ENCODE measurements around the gene SHROOM3. TPM values are rescaled to one million over a fixed set of nuclear protein-coding genes. Genes with fewer than 3 reads are reported as not detected.

SHROOM3 gene
- total and polyA plus RNA-seq, 2 donors (not counting 3 experiments of a cell fraction or from before 2014, with no cell fraction given), result 2.7 to 6.7 TPM

DNA sequence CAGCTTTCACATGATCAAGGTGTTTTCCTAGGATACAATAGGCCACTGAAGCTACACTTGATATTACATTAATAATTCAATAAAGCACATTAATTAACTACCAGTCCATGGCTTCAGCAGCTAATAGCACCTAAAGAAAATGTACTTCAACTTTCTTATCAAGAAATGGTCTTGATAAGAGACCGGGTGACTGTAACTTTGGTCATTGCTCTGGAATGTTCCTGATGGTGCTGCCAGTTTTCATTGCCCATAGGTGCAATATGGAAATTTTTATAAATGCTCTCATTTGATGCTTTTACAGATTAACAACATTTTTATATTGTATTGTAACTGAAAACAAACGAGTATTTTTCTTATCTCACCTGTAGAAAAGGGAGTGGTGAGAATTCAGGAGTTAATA lies 165.4 kb downstream of the SHROOM3 start:
- Histone ChIP-seq H3K79me2 (ENCODE audit: control insufficient read depth, insufficient read depth, low read length) (no peaks in the 10 kb centered on the region), H3K9me3 (replicated peaks; ENCODE audit: control insufficient read depth, insufficient read depth, low read length) (no peaks in the 10 kb centered on the region), H3K4me3 (replicated peaks in 1 of 3; ENCODE audit: insufficient read depth in 1 of 3, low read depth in 1 of 3, low read length in 3 of 3) (no peak overlapping the region), H3K27ac (ENCODE audit: insufficient read depth, low read depth, low read length) (no peak overlapping the region), H3K4me2 (ENCODE audit: insufficient read depth, low read length) (no peak overlapping the region), H3K27me3 (ENCODE audit: control insufficient read depth in 2 of 2, insufficient read depth in 2 of 2, low read length in 2 of 2) (no peaks in the 10 kb centered on the region), H2AFZ (ENCODE audit: low read depth, low read length) (no peak overlapping the region), H3K9me1 (replicated peaks; ENCODE audit: control insufficient read depth, extremely low read depth, insufficient read depth, low read length) (no peaks in the 10 kb centered on the region), H3K4me1 (ENCODE audit: control insufficient read depth, extremely low read depth, insufficient read depth, low read length) (no peaks in the 10 kb centered on the region), H3K36me3 (ENCODE audit: control insufficient read depth in 2 of 2, extremely low read depth in 1 of 2, insufficient read depth in 2 of 2, low read length in 2 of 2) (no peaks in the 10 kb centered on the region), H3K9ac (replicated peaks; ENCODE audit: extremely low read depth, insufficient read depth, low read length) (no peak overlapping the region), H4K20me1 (replicated peaks; ENCODE audit: control insufficient read depth, extremely low read depth, insufficient read depth, low read length) (no peaks in the 10 kb centered on the region)
- ChIA-PET CTCF (no interaction called here), POLR2A (no interaction called here)
- dilution Hi-C loops (cut with MboI; ENCODE audit: extremely low pct_ligation_motif_present, low sequenced_read_pairs) (no loop called here), intact Hi-C loops (cut with micrococcal nuclease) (no loop called here)
- no TSS peak for BruUV-seq (replicated peaks)
- FAIRE-seq (no peak), DNase-seq (ENCODE audit: low read depth, low spot score) (peak; percentile 29)
- TF ChIP-seq FOS (IDR thresholded peaks at IDR 0.05; ENCODE audit: borderline replicate concordance, insufficient read depth, low read length) (peak; percentile 21), GATA2 (IDR thresholded peaks at IDR 0.05; ENCODE audit: insufficient read depth, insufficient read length, low read depth, low read length) (peak; percentile 66), POLR2A (IDR thresholded peaks at IDR 0.05; ENCODE audit: low read depth, low read length) (no peak)
- TF ChIP-seq, protein P1, sequence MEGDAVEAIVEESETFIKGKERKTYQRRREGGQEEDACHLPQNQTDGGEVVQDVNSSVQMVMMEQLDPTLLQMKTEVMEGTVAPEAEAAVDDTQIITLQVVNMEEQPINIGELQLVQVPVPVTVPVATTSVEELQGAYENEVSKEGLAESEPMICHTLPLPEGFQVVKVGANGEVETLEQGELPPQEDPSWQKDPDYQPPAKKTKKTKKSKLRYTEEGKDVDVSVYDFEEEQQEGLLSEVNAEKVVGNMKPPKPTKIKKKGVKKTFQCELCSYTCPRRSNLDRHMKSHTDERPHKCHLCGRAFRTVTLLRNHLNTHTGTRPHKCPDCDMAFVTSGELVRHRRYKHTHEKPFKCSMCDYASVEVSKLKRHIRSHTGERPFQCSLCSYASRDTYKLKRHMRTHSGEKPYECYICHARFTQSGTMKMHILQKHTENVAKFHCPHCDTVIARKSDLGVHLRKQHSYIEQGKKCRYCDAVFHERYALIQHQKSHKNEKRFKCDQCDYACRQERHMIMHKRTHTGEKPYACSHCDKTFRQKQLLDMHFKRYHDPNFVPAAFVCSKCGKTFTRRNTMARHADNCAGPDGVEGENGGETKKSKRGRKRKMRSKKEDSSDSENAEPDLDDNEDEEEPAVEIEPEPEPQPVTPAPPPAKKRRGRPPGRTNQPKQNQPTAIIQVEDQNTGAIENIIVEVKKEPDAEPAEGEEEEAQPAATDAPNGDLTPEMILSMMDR (IDR thresholded peaks at IDR 0.05; ENCODE audit: extremely low read depth in 1 of 2, insufficient read depth in 1 of 2, low read depth in 1 of 2, low read length in 2 of 2), result no peak
- TF ChIP-seq, protein P2, sequence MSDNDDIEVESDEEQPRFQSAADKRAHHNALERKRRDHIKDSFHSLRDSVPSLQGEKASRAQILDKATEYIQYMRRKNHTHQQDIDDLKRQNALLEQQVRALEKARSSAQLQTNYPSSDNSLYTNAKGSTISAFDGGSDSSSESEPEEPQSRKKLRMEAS (IDR thresholded peaks at IDR 0.05; ENCODE audit: insufficient read depth, insufficient read length), result no peak

DNA sequence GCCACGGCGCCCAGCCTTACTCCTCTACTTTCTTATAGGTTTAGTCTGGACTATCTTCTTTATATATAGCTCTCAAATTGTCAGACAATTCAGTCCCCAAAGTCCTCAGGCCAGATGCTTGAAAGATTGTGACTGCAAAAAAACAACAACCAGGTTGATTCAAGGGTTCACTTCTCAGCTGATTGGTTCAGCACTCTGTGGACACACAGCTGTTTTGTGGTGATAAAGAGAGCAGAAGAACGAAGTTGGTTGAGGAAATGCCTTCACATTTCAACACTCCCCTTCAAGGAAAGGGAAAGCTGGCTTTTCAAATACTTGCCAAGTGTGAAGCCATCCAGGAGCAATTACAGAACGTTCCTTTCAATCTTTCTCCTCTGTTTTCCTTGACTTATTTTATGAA lies 166.8 kb downstream of the SHROOM3 start:
- H3K4me2 ChIP-seq (ENCODE audit: insufficient read depth, low read length), result no peak overlapping the region
- no peak overlapping the region for H3K27ac ChIP-seq (ENCODE audit: insufficient read depth, low read depth, low read length)
- no peaks in the 10 kb centered on the region for H3K4me1 ChIP-seq (ENCODE audit: control insufficient read depth, extremely low read depth, insufficient read depth, low read length)
- H3K9me3 ChIP-seq (replicated peaks; ENCODE audit: control insufficient read depth, insufficient read depth, low read length), result no peaks in the 10 kb centered on the region
- no peaks in the 10 kb centered on the region for H4K20me1 ChIP-seq (replicated peaks; ENCODE audit: control insufficient read depth, extremely low read depth, insufficient read depth, low read length)
- H3K9ac ChIP-seq (replicated peaks; ENCODE audit: extremely low read depth, insufficient read depth, low read length), result no peak overlapping the region
- no peak overlapping the region for H3K4me3 ChIP-seq (replicated peaks in 1 of 3; ENCODE audit: insufficient read depth in 1 of 3, low read depth in 1 of 3, low read length in 3 of 3)
- FAIRE-seq (no peak), DNase-seq (ENCODE audit: low read depth, low spot score) (peak; percentile 82)
- H3K27me3 ChIP-seq (ENCODE audit: control insufficient read depth in 2 of 2, insufficient read depth in 2 of 2, low read length in 2 of 2), result no peaks in the 10 kb centered on the region
- ChIA-PET CTCF (interaction anchor here (0.7 to 1.7 kb wide), 4 partner anchors 10 to 97 kb away, joined by 3 to 8 read pairs (median 6); no protein-coding TSS in a partner anchor), POLR2A (no interaction called here)
- no peaks in the 10 kb centered on the region for H3K9me1 ChIP-seq (replicated peaks; ENCODE audit: control insufficient read depth, extremely low read depth, insufficient read depth, low read length)
- intact Hi-C loops (cut with micrococcal nuclease), result no loop called here
- TF ChIP-seq JUN (IDR thresholded peaks at IDR 0.05; ENCODE audit: borderline replicate concordance, insufficient read depth, insufficient read length, low read depth) (no peak), POLR2AphosphoS5 (IDR thresholded peaks at IDR 0.05; ENCODE audit: insufficient read depth, low read depth, low read length) (no peak), MYC (IDR thresholded peaks at IDR 0.05; ENCODE audit: low read depth, low read length) (no peak), GATA2 (IDR thresholded peaks at IDR 0.05; ENCODE audit: insufficient read depth, insufficient read length, low read depth, low read length) (peak; percentile 42), EZH2 (IDR thresholded peaks at IDR 0.05; ENCODE audit: borderline replicate concordance, low read depth, low read length, severe bottlenecking) (no peak)
- TF ChIP-seq, protein P2 (IDR thresholded peaks at IDR 0.05; ENCODE audit: insufficient read depth, insufficient read length), result no peak
- H3K36me3 ChIP-seq (ENCODE audit: control insufficient read depth in 2 of 2, extremely low read depth in 1 of 2, insufficient read depth in 2 of 2, low read length in 2 of 2), result no peaks in the 10 kb centered on the region
- BruUV-seq (replicated peaks), result no TSS peak
- no peak overlapping the region for H2AFZ ChIP-seq (ENCODE audit: low read depth, low read length)
- dilution Hi-C loops (cut with MboI; ENCODE audit: extremely low pct_ligation_motif_present, low sequenced_read_pairs), result no loop called here
- no peaks in the 10 kb centered on the region for H3K79me2 ChIP-seq (ENCODE audit: control insufficient read depth, insufficient read depth, low read length)

All from endothelial cell of umbilical vein (primary cell).